GM23248 (cell line): ENCODE results near the gene EPHA3. TPM values are rescaled to one million over a fixed set of nuclear protein-coding genes. Genes with fewer than 3 reads are reported as not detected.

Experiments used
- DNase-seq: peaks from one replicate; pipeline ENCODE4 v3.0.0-alpha.2; 2015
- H2AFZ ChIP-seq: fragments of 200-600 bp; sonication (generic); 2 replicates; pipeline ENCODE4 v1.6.1; 2016; ENCODE audit warnings: antibody characterized with exemption
- H3F3A ChIP-seq: fragments of 200-600 bp; sonication (generic); 2 replicates; pipeline ENCODE4 v1.6.1; 2016; ENCODE audit warnings: mild to moderate bottlenecking, antibody characterized with exemption, mixed run types; ENCODE audit not compliant: insufficient read depth
- H3K27ac ChIP-seq: fragments of 200-600 bp; sonication (generic); 2 replicates; pipeline ENCODE4 v1.5.1; 2016; ENCODE audit warnings: mild to moderate bottlenecking
- H3K27me3 ChIP-seq: fragments of 200-600 bp; sonication (generic); replicated peaks from 2 replicates; pipeline ENCODE4 v1.6.1; 2016; ENCODE audit warnings: mild to moderate bottlenecking; ENCODE audit not compliant: insufficient read depth
- H3K36me3 ChIP-seq: fragments of 200-600 bp; sonication (generic); 2 replicates; pipeline ENCODE4 v1.6.1; 2016; ENCODE audit warnings: low read depth, mild to moderate bottlenecking
- H3K4me1 ChIP-seq: fragments of 200-600 bp; sonication (generic); 2 replicates; pipeline ENCODE4 v1.6.1; 2016; ENCODE audit warnings: mild to moderate bottlenecking; ENCODE audit not compliant: insufficient read depth
- H3K4me2 ChIP-seq: fragments of 200-600 bp; sonication (generic); one replicate; pipeline ENCODE4 v1.6.1; 2016; ENCODE audit warnings: mild to moderate bottlenecking; ENCODE audit not compliant: unreplicated experiment
- H3K4me3 ChIP-seq: fragments of 200-600 bp; sonication (generic); 2 replicates; pipeline ENCODE4 v1.5.1; 2016; ENCODE audit warnings: mild to moderate bottlenecking
- H3K79me2 ChIP-seq: fragments of 200-600 bp; sonication (generic); 2 replicates; pipeline ENCODE4 v1.6.1; 2016; ENCODE audit warnings: mild to moderate bottlenecking; ENCODE audit not compliant: insufficient read depth
- H3K9ac ChIP-seq: fragments of 200-600 bp; sonication (generic); 2 replicates; pipeline ENCODE4 v1.6.1; 2016; ENCODE audit warnings: mild to moderate bottlenecking
- H3K9me2 ChIP-seq: fragments of 200-600 bp; sonication (generic); 2 replicates; pipeline ENCODE4 v1.6.1; 2016; ENCODE audit warnings: mixed run types, mild to moderate bottlenecking, moderate library complexity; ENCODE audit not compliant: insufficient read depth
- H3K9me3 ChIP-seq: fragments of 200-600 bp; sonication (generic); one replicate; pipeline ENCODE4 v1.6.1; 2017; ENCODE audit warnings: low read depth
- H4K20me1 ChIP-seq: fragments of 200-600 bp; sonication (generic); 2 replicates; pipeline ENCODE4 v1.6.0; 2016; ENCODE audit not compliant: insufficient read depth
- EZH2 ChIP-seq: fragments of 200-600 bp; sonication (generic); IDR thresholded peaks from 2 replicates; pipeline ENCODE4 v1.6.1; 2018; ENCODE audit warnings: antibody characterized with exemption, mild to moderate bottlenecking; ENCODE audit not compliant: insufficient read depth, poor library complexity, severe bottlenecking
- EZH2phosphoT487 ChIP-seq: fragments of 200-600 bp; sonication (generic); IDR thresholded peaks from 2 replicates; pipeline ENCODE4 v1.6.1; 2018; ENCODE audit warnings: antibody characterized with exemption, moderate library complexity, mild to moderate bottlenecking, low read depth; ENCODE audit not compliant: insufficient read depth
- WGBS, 2 experiments: methylation state at CpG; one replicate each; pipeline ENCODE4 v1.1.6; 2015 to 2017; ENCODE audit warnings: low lambda C conversion rate in 2 of 2, low coverage in 1 of 2; ENCODE audit errors: missing lambda C conversion rate in 2 of 2; 5-methylcytosine and 5-hydroxymethylcytosine counted together
- in situ Hi-C: fragments of 300-500 bp; cut with MboI; formaldehyde crosslinking; loops from 2 replicates; pipeline ENCODE4 v1.15.0; 2020
- polyA plus RNA-seq: library from polyadenylated mRNA; unstranded; fragments of >200 nt; fragmentation: Nextera tagmentation; extraction: Ambion mirVana; gene quantifications from 2 replicates; pipeline ENCODE4 v1.2.1, GENCODE V29; 2016
- total RNA-seq: library from RNA; depleted of rRNA; stranded (reverse); fragments of >200 nt; shearing (Covaris generic); gene quantifications from 2 replicates; pipeline ENCODE4 v1.2.3, GENCODE V29; 2014

Gene EPHA3
- total and polyA plus RNA-seq, 2 experiments from 2014 or later = under 0.01 to 0.05 TPM

DNA sequence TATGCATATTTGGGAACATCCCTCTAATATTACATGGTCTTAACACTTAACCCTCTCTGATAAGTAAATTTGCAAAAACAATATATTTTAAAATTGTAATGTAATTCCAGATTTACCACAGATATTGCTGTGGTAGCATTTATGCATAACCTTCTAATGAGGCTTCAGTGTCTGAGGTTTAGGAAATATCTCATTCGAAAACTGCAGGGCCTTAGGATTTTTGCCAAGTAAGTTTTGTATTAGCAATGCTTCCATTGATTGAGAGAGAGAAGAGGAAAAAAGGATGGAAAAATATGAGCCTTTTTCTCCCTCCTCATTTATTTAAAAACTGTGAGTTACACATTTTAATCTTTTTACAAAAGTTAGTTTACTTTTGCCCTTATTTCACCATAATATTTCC is 294.6 kb downstream of the EPHA3 start:
- H4K20me1 ChIP-seq = no peaks in the 10 kb centered on the region
- 67 to 81% methylated on average over 1 of the region's 1 CpG for WGBS, 2 experiments

DNA sequence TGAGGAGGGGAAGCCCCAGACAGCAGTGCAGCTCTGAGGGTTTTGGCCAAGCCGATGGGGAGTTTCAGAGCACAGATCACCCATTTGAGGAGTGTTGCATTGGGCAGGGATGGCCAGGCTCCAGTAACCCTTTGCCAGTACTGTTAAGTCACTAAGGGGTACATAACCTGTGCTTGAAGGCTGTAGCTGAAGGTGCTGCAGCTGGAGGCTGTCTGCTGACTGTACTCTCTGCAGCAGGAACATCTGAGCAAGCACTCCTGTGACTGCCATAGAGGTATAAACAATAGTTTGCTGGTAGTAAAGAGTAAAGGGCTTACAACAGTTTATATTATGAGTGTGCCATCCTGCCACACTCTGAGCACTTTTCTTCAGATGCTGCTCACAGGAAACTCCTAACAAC is 297.8 kb downstream of the EPHA3 start:
- WGBS, 2 experiments = 33 to 50% methylated on average over 1 of the region's 1 CpG
- no peaks in the 10 kb centered on the region for H3K27me3 ChIP-seq

More for the DNA sequence above, 294.6 kb downstream of the EPHA3 start:
- no peak overlapping the region for H3K27ac ChIP-seq
- 0 out of 2 replicates have a peak, but pooled peaks cover 5% of the 10 kb centered on the region for H3K4me1 ChIP-seq
- H3K9ac ChIP-seq = no peak overlapping the region
- no peaks in the 10 kb centered on the region for H3K79me2 ChIP-seq
- H3F3A ChIP-seq = no peaks in the 10 kb centered on the region
- H3K9me2 ChIP-seq = no peaks in the 10 kb centered on the region
- no peak for DNase-seq
- no peak overlapping the region for H3K4me3 ChIP-seq
- no peaks in the 10 kb centered on the region for H3K27me3 ChIP-seq
- no peak overlapping the region for H3K4me2 ChIP-seq
- TF ChIP-seq EZH2phosphoT487 = no peak
- TF ChIP-seq EZH2 = no peak
- no peak overlapping the region for H2AFZ ChIP-seq
- H3K36me3 ChIP-seq = no peaks in the 10 kb centered on the region
- in situ Hi-C loops = no loop called here
- H3K9me3 ChIP-seq = no peaks in the 10 kb centered on the region

DNA sequence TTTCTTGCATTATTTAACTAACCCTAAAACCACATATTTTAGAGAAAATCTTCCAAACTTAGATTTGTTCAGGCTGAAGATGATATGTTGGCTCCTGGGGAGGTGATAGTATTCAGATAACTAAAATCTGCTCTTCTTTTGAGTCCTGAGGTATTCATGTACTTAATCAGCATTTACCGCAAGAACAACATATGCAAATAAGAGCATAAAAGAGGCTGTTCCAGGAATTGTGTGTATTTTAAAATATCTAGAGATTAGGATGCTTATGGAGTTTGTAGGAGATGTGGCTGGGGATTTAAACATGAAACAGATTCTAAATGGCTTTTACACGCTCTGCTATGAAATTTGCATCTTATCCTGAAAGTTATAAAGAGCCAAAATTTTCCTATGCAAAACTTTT is 298.2 kb downstream of the EPHA3 start:
- Histone ChIP-seq H3K4me3 (no peak overlapping the region), H2AFZ (no peak overlapping the region), H3K4me1 (0 out of 2 replicates have a peak, but pooled peaks cover 5% of the 10 kb centered on the region), H3K9me2 (no peaks in the 10 kb centered on the region), H3K79me2 (no peaks in the 10 kb centered on the region), H3K9me3 (no peaks in the 10 kb centered on the region), H3K9ac (no peak overlapping the region), H4K20me1 (no peaks in the 10 kb centered on the region), H3K4me2 (no peak overlapping the region), H3F3A (no peaks in the 10 kb centered on the region), H3K36me3 (no peaks in the 10 kb centered on the region), H3K27ac (no peak overlapping the region), H3K27me3 (no peaks in the 10 kb centered on the region)
- no peak for DNase-seq
- TF ChIP-seq EZH2phosphoT487 (no peak), EZH2 (no peak)
- WGBS, 2 experiments = 82 to 96% methylated on average over 2 of the region's 2 CpGs
- in situ Hi-C loops = no loop called here

More for the DNA sequence above, 297.8 kb downstream of the EPHA3 start:
- Histone ChIP-seq H3K9me3 (no peaks in the 10 kb centered on the region), H3K4me2 (no peak overlapping the region), H3K4me1 (0 out of 2 replicates have a peak, but pooled peaks cover 5% of the 10 kb centered on the region), H3K4me3 (no peak overlapping the region), H3K27ac (no peak overlapping the region), H3K9me2 (no peaks in the 10 kb centered on the region), H4K20me1 (no peaks in the 10 kb centered on the region), H2AFZ (no peak overlapping the region), H3K36me3 (no peaks in the 10 kb centered on the region), H3K79me2 (no peaks in the 10 kb centered on the region), H3F3A (no peaks in the 10 kb centered on the region), H3K9ac (no peak overlapping the region)
- in situ Hi-C loops = no loop called here
- no peak for DNase-seq
- TF ChIP-seq EZH2 (no peak), EZH2phosphoT487 (no peak)

DNA sequence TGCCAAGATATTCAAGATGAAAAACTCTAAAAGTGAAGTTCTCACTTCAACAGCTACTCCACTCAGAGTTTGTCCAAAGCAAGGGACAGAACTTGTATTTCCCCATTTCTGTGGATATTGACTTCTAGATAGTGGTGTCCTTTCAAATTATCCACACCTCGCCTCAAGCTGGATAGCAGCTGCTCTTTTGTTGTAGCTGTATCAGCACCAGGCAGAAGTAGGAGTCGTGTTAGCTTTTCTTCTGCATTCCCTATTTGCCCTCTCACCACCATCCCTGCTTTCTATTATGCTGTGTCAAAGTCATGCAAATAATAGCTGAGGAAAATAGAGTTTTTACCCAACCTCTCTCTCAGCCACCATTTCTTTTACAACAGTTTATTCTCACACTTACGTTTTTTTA is 303.8 kb downstream of the EPHA3 start:
- no peak for DNase-seq
- Histone ChIP-seq H3K9ac (no peak overlapping the region), H3K36me3 (no peaks in the 10 kb centered on the region), H3K27me3 (no peaks in the 10 kb centered on the region), H3K27ac (no peak overlapping the region), H4K20me1 (no peaks in the 10 kb centered on the region), H3K9me3 (no peaks in the 10 kb centered on the region), H3F3A (no peaks in the 10 kb centered on the region), H3K4me3 (no peak overlapping the region), H3K9me2 (no peaks in the 10 kb centered on the region), H3K79me2 (no peaks in the 10 kb centered on the region), H2AFZ (no peak overlapping the region), H3K4me1 (no peaks in the 10 kb centered on the region), H3K4me2 (no peak overlapping the region)
- TF ChIP-seq EZH2 (no peak), EZH2phosphoT487 (no peak)
- 53 to 66% methylated on average over 3 of the region's 3 CpGs for WGBS, 2 experiments
- in situ Hi-C loops = no loop called here

DNA sequence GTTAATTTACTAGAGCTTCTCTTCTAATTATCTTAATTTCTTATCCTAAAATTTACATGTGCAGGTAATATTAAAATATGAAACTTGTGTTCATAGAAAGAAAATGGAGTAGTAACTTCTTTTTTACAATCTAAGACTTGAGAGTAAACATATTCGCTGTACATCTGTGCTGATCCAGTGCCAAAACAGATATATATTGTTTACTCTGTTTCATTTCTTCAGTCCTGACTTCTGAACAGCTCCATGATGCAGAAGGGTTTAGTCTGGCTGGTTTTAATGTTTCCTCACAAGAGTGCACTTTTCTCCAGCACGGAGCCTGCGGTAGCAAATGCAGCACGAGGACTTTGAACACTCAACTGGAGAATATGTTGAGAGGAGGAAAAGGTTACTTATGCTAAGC is 306.8 kb downstream of the EPHA3 start:
- Histone ChIP-seq H3K9me2 (no peaks in the 10 kb centered on the region), H3K27me3 (no peaks in the 10 kb centered on the region), H3K4me1 (no peaks in the 10 kb centered on the region), H3K4me2 (no peak overlapping the region), H3K79me2 (no peaks in the 10 kb centered on the region), H4K20me1 (no peaks in the 10 kb centered on the region), H3K27ac (no peak overlapping the region), H3K4me3 (no peak overlapping the region), H3K36me3 (no peaks in the 10 kb centered on the region), H2AFZ (no peak overlapping the region), H3F3A (no peaks in the 10 kb centered on the region), H3K9me3 (no peaks in the 10 kb centered on the region), H3K9ac (no peak overlapping the region)
- TF ChIP-seq EZH2 (no peak), EZH2phosphoT487 (no peak)
- DNase-seq = no peak
- WGBS, 2 experiments = 78 to 84% methylated on average over 4 of the region's 4 CpGs
- in situ Hi-C loops = no loop called here
